DOHH2 (cell line): ENCODE data around the gene RAD51B.

ENCODE experiments used
- H3F3A ChIP-seq: fragments of 200-600 bp; sonication (generic), shearing (Covaris generic); 2 replicates; pipeline ENCODE4 v1.6.0; 2016; ENCODE audit warnings: antibody characterized with exemption, mild to moderate bottlenecking; ENCODE audit not compliant: control insufficient read depth, insufficient read depth
- H3K27ac ChIP-seq: fragments of 200-600 bp; sonication (generic); 2 replicates; pipeline ENCODE4 v1.5.1; 2014; ENCODE audit warnings: low read depth, mild to moderate bottlenecking, low read length, moderate library complexity
- H3K27me3 ChIP-seq: fragments of 200-600 bp; sonication (generic); 2 replicates; pipeline ENCODE4 v1.6.1; 2014; ENCODE audit warnings: mild to moderate bottlenecking, low read length, mixed read lengths; ENCODE audit not compliant: control insufficient read depth
- H3K36me3 ChIP-seq: fragments of 200-600 bp; sonication (generic); 2 replicates; pipeline ENCODE4 v1.6.1; 2014; ENCODE audit warnings: mild to moderate bottlenecking, low read length, moderate library complexity, mixed read lengths; ENCODE audit not compliant: control insufficient read depth
- H3K4me1 ChIP-seq: fragments of 200-600 bp; sonication (generic); 2 replicates; pipeline ENCODE4 v1.6.1; 2014; ENCODE audit warnings: mild to moderate bottlenecking, low read length, mixed read lengths; ENCODE audit not compliant: control insufficient read depth
- H3K4me2 ChIP-seq: fragments of 200-600 bp; sonication (generic); 2 replicates; pipeline ENCODE4 v1.6.0; 2014; ENCODE audit warnings: mild to moderate bottlenecking, low read length, moderate library complexity
- H3K4me3 ChIP-seq: fragments of 200-600 bp; sonication (generic); 2 replicates; pipeline ENCODE4 v1.5.1; 2014; ENCODE audit warnings: mild to moderate bottlenecking, low read length, mixed read lengths
- H3K79me2 ChIP-seq: fragments of 200-600 bp; sonication (generic); 2 replicates; pipeline ENCODE4 v1.6.1; 2014; ENCODE audit warnings: mild to moderate bottlenecking, low read length, mixed read lengths; ENCODE audit not compliant: control insufficient read depth
- H3K9me2 ChIP-seq: fragments of 200-600 bp; sonication (generic); replicated peaks from 2 replicates; pipeline ENCODE4 v1.6.1; 2014; ENCODE audit warnings: mild to moderate bottlenecking, low read length, mixed read lengths; ENCODE audit not compliant: control insufficient read depth
- H3K9me3 ChIP-seq: fragments of 200-600 bp; sonication (generic); 2 replicates; pipeline ENCODE4 v1.6.1; 2014; ENCODE audit warnings: antibody characterized with exemption, low read length, mixed read lengths; ENCODE audit not compliant: control insufficient read depth, insufficient read depth
- H4K20me1 ChIP-seq: fragments of 200-600 bp; sonication (generic); 2 replicates; pipeline ENCODE4 v1.6.0; 2014; ENCODE audit warnings: low read depth, mild to moderate bottlenecking, antibody characterized with exemption, low read length, moderate library complexity; ENCODE audit not compliant: control insufficient read depth, insufficient read depth
- EZH2phosphoT487 ChIP-seq: fragments of 200-600 bp; sonication (generic); IDR thresholded peaks from 2 replicates; pipeline ENCODE4 v1.6.1; 2017; ENCODE audit warnings: borderline replicate concordance, mild to moderate bottlenecking, antibody characterized with exemption, low read length, moderate library complexity, mixed read lengths
- TF ChIP-seq, protein P1 (sequence below): fragments of 200-600 bp; sonication (generic); IDR thresholded peaks from one replicate; pipeline ENCODE4 v1.5.1; 2014; ENCODE audit warnings: antibody characterized with exemption, mild to moderate bottlenecking, low read depth, low read length; ENCODE audit not compliant: poor library complexity, severe bottlenecking

RAD51B gene

GRCh38 chr14:68442828-68443629 lies 623.5 kb downstream of the RAD51B start:
- no peaks in the 10 kb centered on the region for H4K20me1 ChIP-seq
- H3K4me2 ChIP-seq: no peak overlapping the region
- H3K27ac ChIP-seq: no peak overlapping the region
- H3K79me2 ChIP-seq: no peaks in the 10 kb centered on the region
- H3K9me2 ChIP-seq: no peaks in the 10 kb centered on the region
- H3K4me1 ChIP-seq: no peaks in the 10 kb centered on the region
- no peaks in the 10 kb centered on the region for H3K27me3 ChIP-seq
- TF ChIP-seq, protein P1, sequence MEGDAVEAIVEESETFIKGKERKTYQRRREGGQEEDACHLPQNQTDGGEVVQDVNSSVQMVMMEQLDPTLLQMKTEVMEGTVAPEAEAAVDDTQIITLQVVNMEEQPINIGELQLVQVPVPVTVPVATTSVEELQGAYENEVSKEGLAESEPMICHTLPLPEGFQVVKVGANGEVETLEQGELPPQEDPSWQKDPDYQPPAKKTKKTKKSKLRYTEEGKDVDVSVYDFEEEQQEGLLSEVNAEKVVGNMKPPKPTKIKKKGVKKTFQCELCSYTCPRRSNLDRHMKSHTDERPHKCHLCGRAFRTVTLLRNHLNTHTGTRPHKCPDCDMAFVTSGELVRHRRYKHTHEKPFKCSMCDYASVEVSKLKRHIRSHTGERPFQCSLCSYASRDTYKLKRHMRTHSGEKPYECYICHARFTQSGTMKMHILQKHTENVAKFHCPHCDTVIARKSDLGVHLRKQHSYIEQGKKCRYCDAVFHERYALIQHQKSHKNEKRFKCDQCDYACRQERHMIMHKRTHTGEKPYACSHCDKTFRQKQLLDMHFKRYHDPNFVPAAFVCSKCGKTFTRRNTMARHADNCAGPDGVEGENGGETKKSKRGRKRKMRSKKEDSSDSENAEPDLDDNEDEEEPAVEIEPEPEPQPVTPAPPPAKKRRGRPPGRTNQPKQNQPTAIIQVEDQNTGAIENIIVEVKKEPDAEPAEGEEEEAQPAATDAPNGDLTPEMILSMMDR: no peak
- TF ChIP-seq EZH2phosphoT487: no peak
- H3K4me3 ChIP-seq: no peak overlapping the region
- H3F3A ChIP-seq: no peaks in the 10 kb centered on the region
- H3K36me3 ChIP-seq: no peaks in the 10 kb centered on the region
- no peaks in the 10 kb centered on the region for H3K9me3 ChIP-seq

DNA sequence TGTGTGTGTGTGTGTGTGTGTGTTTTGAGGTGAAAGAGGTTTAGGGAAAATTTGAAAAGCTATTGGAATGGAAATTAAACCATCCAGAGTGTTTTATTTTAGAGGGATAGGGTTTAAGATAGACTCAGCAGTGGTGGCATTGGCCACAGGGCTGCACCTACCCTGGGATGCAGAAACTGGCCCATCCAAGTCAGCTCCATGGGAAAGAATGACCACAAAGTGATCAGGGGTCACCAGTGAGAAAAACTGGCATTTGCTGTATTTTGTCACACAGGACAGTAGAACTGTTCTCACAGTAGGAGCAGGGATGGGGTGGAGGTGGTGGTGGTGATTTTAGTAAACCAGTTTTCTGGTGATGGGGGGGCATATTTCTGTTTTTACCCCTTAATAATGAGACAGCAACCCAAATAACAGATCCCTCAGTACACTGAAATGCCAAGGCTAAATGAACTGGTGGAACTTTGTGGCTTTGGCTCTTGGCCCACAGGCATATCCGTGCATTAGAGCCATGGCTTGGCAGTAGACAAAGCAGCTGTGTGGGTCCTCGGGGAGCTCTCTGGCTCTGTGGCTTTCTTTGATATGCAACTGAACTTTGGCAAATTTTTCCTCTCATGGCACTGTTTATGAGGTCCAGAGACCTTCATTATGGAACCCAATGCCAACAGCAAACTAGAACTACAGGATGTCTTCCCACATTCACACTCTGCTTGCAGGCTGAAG lies 625.0 kb downstream of the RAD51B start:
- no peaks in the 10 kb centered on the region for H3K27me3 ChIP-seq
- no peak overlapping the region for H3K4me2 ChIP-seq
- no peaks in the 10 kb centered on the region for H4K20me1 ChIP-seq
- TF ChIP-seq, protein P1: no peak
- TF ChIP-seq EZH2phosphoT487: no peak
- no peaks in the 10 kb centered on the region for H3K36me3 ChIP-seq
- H3K9me3 ChIP-seq: no peaks in the 10 kb centered on the region
- no peaks in the 10 kb centered on the region for H3K9me2 ChIP-seq
- H3K79me2 ChIP-seq: no peaks in the 10 kb centered on the region
- no peak overlapping the region for H3K27ac ChIP-seq
- no peaks in the 10 kb centered on the region for H3F3A ChIP-seq
- H3K4me1 ChIP-seq: peaks cover 6% of the 10 kb centered on the region
- H3K4me3 ChIP-seq: no peak overlapping the region

DNA sequence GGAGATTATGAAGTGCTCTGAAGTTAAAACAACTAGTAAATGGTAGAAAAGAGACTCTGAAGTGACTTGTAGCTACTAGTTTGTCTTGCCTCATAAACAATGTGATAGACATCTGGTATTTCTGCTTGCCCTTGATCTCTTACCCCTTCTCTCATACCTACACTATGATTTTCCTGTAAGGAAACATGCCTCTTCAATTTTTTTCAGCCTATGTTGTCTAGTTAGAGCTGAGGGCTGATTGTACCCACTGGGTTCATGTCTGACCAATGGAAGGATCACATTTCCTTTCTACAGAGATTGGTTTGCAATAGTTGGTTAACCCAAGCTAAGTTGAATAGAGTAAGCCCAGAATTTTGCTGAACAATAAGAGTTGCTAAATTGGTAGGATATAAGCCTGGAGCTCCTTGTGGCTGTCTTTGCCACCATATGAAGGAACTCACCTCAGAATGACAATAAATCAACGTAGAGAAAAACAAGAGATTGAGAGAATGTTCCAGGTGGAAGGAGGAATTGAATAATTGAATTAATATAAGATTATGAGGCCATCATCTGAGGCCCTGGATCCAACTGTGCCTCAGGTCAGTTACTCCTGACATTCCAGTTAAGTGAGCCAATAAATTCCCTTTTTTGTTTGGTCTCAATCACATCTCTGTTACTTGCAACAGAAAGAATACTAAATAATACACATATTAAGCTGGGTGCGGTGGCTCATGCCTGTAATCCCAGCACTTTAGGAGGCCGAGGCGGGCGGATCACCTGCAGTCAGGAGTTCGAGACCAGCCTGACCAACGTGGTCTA lies 626.9 kb downstream of the RAD51B start:
- Histone ChIP-seq H3K4me1 (peaks cover 8% of the 10 kb centered on the region), H3K36me3 (no peaks in the 10 kb centered on the region)

More for the DNA sequence above, 626.9 kb downstream of the RAD51B start:
- no peak overlapping the region for H3K4me2 ChIP-seq
- TF ChIP-seq EZH2phosphoT487: no peak
- TF ChIP-seq, protein P1: no peak
- no peaks in the 10 kb centered on the region for H3K9me2 ChIP-seq
- no peaks in the 10 kb centered on the region for H4K20me1 ChIP-seq
- no peaks in the 10 kb centered on the region for H3K9me3 ChIP-seq
- H3K4me3 ChIP-seq: no peak overlapping the region
- H3K27me3 ChIP-seq: no peaks in the 10 kb centered on the region
- H3K79me2 ChIP-seq: no peaks in the 10 kb centered on the region
- no peak overlapping the region for H3K27ac ChIP-seq
- no peaks in the 10 kb centered on the region for H3F3A ChIP-seq
